HepG2 (cell line): ENCODE results near the gene ZNF618. TPM values are rescaled to one million over a fixed set of nuclear protein-coding genes. Genes with fewer than 3 reads are reported as not detected.

Experiments
- ATAC-seq: fragments of 200-7000 bp; cut with Tn5 transposase; 3 replicates; pipeline ENCODE4 v1.9.1; 2020; ENCODE audit warnings: mild to moderate bottlenecking, moderate library complexity
- BruUV-seq: library from RNA; stranded (reverse); fragments of 400-500 nt; replicated peaks from 2 replicates; lab custom pipeline; 2021; lab: Mats Ljungman, UMichigan
- CTCF ChIA-PET: fragments of 300-600 bp; formaldehyde crosslinking; extraction: SDS; loops from one replicate; lab custom pipeline; 2021; ENCODE audit warnings: low total read pairs, inconsistent platforms, low intra/inter-chr PET ratio; lab: Yijun Ruan, JAX
- POLR2A ChIA-PET: fragments of 350-600 bp; sonication (Branson Sonifier 250); formaldehyde crosslinking; loops from one replicate; lab custom pipeline; 2020; ENCODE audit warnings: antibody characterized with exemption, inconsistent platforms; lab: Yijun Ruan, JAX
- DNase-seq: peaks from one replicate; pipeline ENCODE4 v3.0.0-alpha.2; 2015; ENCODE audit warnings: low spot score
- FAIRE-seq: peaks from 3 replicates; lab custom pipeline; 2011; peaks lifted over from hg19 to GRCh38; lab: Jason Lieb, UNC
- H2AFZ ChIP-seq: one replicate; pipeline ENCODE4 v1.6.1; 2011; ENCODE audit warnings: low read length, inconsistent platforms
- H3K27ac ChIP-seq: fragments of 300-600 bp; 3 replicates; pipeline ENCODE4 v1.8.0; 2011; ENCODE audit warnings: mixed run types, mild to moderate bottlenecking, mixed read lengths, low read length, inconsistent platforms; ENCODE audit not compliant: insufficient read depth; ENCODE audit errors: extremely low read length
- H3K27me3 ChIP-seq, 2 experiments: fragments of 200-600 bp in 1 of 2; 2 replicates in 1 of 2; 3 replicates in 1 of 2; pipeline versions ENCODE4 v1.6.0 to v1.8.0; 2011; ENCODE audit warnings: low read length in 2 of 2, mild to moderate bottlenecking in 2 of 2, moderate library complexity in 2 of 2, inconsistent platforms in 1 of 2; ENCODE audit not compliant: insufficient read depth in 2 of 2, control insufficient read depth in 1 of 2
- H3K36me3 ChIP-seq, 2 experiments: fragments of 200-600 bp in 1 of 2; replicated peaks in 1 of 2; 2 replicates in 1 of 2; 3 replicates in 1 of 2; pipeline versions ENCODE4 v1.5.1 to v1.8.0; 2011; ENCODE audit warnings: low read length in 2 of 2, inconsistent platforms in 1 of 2; ENCODE audit not compliant: insufficient read depth in 2 of 2, control insufficient read depth in 1 of 2
- H3K4me1 ChIP-seq: 2 replicates; pipeline ENCODE4 v1.5.1; 2012; ENCODE audit warnings: low read length, inconsistent platforms; ENCODE audit not compliant: insufficient read depth
- H3K4me2 ChIP-seq: 2 replicates; pipeline ENCODE4 v1.6.0; 2011; ENCODE audit warnings: low read depth, low read length, inconsistent platforms
- H3K4me3 ChIP-seq, 3 experiments: fragments of 200-600 bp in 1 of 3; sonication (generic), shearing (Covaris generic) in 1 of 3; replicated peaks in 1 of 3; 2 replicates each; pipeline ENCODE4 v1.5.1; 2011 to 2016; ENCODE audit warnings: low read length in 3 of 3, inconsistent platforms in 2 of 3, low read depth in 2 of 3, mild to moderate bottlenecking in 2 of 3, control low read depth in 1 of 3, mixed read lengths in 1 of 3; ENCODE audit not compliant: insufficient read depth in 1 of 3
- H3K79me2 ChIP-seq: one replicate; pipeline ENCODE4 v1.6.1; 2011; ENCODE audit warnings: low read length, inconsistent platforms; ENCODE audit not compliant: insufficient read depth
- H3K9ac ChIP-seq: 2 replicates; pipeline ENCODE4 v1.6.0; 2011; ENCODE audit warnings: mild to moderate bottlenecking, low read depth, low read length, inconsistent platforms; ENCODE audit not compliant: insufficient read depth
- H3K9me3 ChIP-seq: 2 replicates; pipeline ENCODE4 v1.5.1; 2012; ENCODE audit warnings: mild to moderate bottlenecking, low read length
- H4K20me1 ChIP-seq: 2 replicates; pipeline ENCODE4 v1.6.0; 2011; ENCODE audit warnings: inconsistent platforms, mild to moderate bottlenecking, low read length, moderate library complexity; ENCODE audit not compliant: insufficient read depth
- ATF1 ChIP-seq: IDR thresholded peaks from 2 replicates; pipeline ENCODE4 v1.6.1; 2016; ENCODE audit warnings: mild to moderate bottlenecking, control low read depth
- EHMT2 ChIP-seq: fragments of 200-600 bp; sonication (generic); IDR thresholded peaks from 2 replicates; pipeline ENCODE4 v1.7.0; 2017; ENCODE audit warnings: antibody characterized with exemption, low read depth, low read length, borderline replicate concordance
- GATAD2A ChIP-seq: IDR thresholded peaks from 2 replicates; pipeline ENCODE4 v1.6.1; 2016
- RNF2 ChIP-seq: fragments of 450-650 bp; conservative IDR thresholded peaks from 2 replicates; pipeline ENCODE4 v1.6.1; 2016; ENCODE audit warnings: low read depth
- WIZ ChIP-seq: sonication (generic); formaldehyde crosslinking; IDR thresholded peaks from 2 replicates; pipeline ENCODE4 v1.5.1; 2020; ENCODE audit warnings: mild to moderate bottlenecking, missing genetic modification reagents
- ZBTB38 ChIP-seq: sonication (generic); formaldehyde crosslinking; IDR thresholded peaks from 2 replicates; pipeline ENCODE4 v1.5.1; 2020; ENCODE audit warnings: mild to moderate bottlenecking, missing genetic modification reagents
- ZMAT5 ChIP-seq: sonication (generic); formaldehyde crosslinking; IDR thresholded peaks from 2 replicates; pipeline ENCODE4 v1.5.0; 2020; ENCODE audit warnings: mild to moderate bottlenecking, low read depth, missing genetic modification reagents, borderline replicate concordance
- ZNF329 ChIP-seq: sonication (generic); formaldehyde crosslinking; IDR thresholded peaks from 2 replicates; pipeline ENCODE4 v1.9.0; 2021; ENCODE audit warnings: low read depth, mild to moderate bottlenecking, missing genetic modification reagents
- ZNF768 ChIP-seq: sonication (generic); formaldehyde crosslinking; IDR thresholded peaks from 2 replicates; pipeline ENCODE4 v1.4.0; 2020; ENCODE audit warnings: missing genetic modification reagents
- WGBS: methylation state at CpG from one replicate; pipeline ENCODE4 v1.1.6; 2017; ENCODE audit warnings: low lambda C conversion rate; 5-methylcytosine and 5-hydroxymethylcytosine counted together
- in situ Hi-C: cut with HindIII; loops from 2 replicates; pipeline ENCODE4 v1.10.0; 2017; ENCODE audit warnings: low pct_unique_long_range_greater_than_20kb; ENCODE audit not compliant: extremely low pct_ligation_motif_present
- intact Hi-C: fragments of 100-400 bp; cut with micrococcal nuclease; formaldehyde crosslinking; loops from one replicate; pipeline ENCODE4 v1.10.0; 2022; ENCODE audit not compliant: unreplicated experiment
- polyA plus RNA-seq, 8 experiments: library from polyadenylated mRNA; depleted of rRNA in 3 of 8; stranded (reverse) in 7 of 8; unstranded in 1 of 8; fragments of >200 nt; fragmentation: Illumina TruSeq in 4 of 8; extraction: Trizol in 4 of 8; gene quantifications; 2 replicates each; pipeline versions ENCODE4 v1.2.1 to v1.2.3, GENCODE V29; 2011 to 2016; ENCODE audit warnings: low read depth in 4 of 8, missing spikeins in 1 of 8, mixed read lengths in 1 of 8; ENCODE audit not compliant: insufficient read depth in 1 of 8
- total RNA-seq, 5 experiments: library from RNA; depleted of rRNA; stranded (reverse); fragments of >200 nt; fragmentation: Illumina TruSeq; extraction: Trizol; gene quantifications; 2 replicates each; pipeline ENCODE4 v1.2.3, GENCODE V29; 2016; ENCODE audit warnings: low read depth in 1 of 5

Gene ZNF618
- total and polyA plus RNA-seq, 2 of the 13 experiments (the other 11 are each of a cell fraction or from before 2014, with no cell fraction given), result 0.07 TPM

- Histone ChIP-seq H3K27ac (no peak overlapping the region), H3K79me2 (no peaks in the 10 kb centered on the region), H3K4me1 (no peaks in the 10 kb centered on the region), H3K9me3 (no peaks in the 10 kb centered on the region), H3K4me2 (no peak overlapping the region)
- ChIA-PET POLR2A (no interaction called here), CTCF (no interaction called here)
- ATAC-seq, result no peak
- intact Hi-C loops, result no loop called here
- peak; percentile 34; the same call in 1 of the 2 replicates for TF ChIP-seq ZNF768 (CRISPR knock-in tag)
- TF ChIP-seq ZNF329, result no peak
- TF ChIP-seq, all 625 proteins: peak for 1
- 44% methylated on average over 2 of the region's 2 CpGs for WGBS
- no TSS peak for BruUV-seq
- H3K4me3 ChIP-seq, result no peak overlapping the region
- no peak for FAIRE-seq
- no peaks in the 10 kb centered on the region for H3K36me3 ChIP-seq
- in situ Hi-C loops, result no loop called here
- H2AFZ ChIP-seq, result no peak overlapping the region
- H4K20me1 ChIP-seq, result no peaks in the 10 kb centered on the region
- no peak for DNase-seq
- no peak overlapping the region for H3K9ac ChIP-seq
- peaks cover 0 to 8% of the 10 kb centered on the region in 2 experiments; a peak in 2 of 5 replicates for H3K27me3 ChIP-seq
Observed at GRCh38 chr9:113951032-113951372, 74.9 kb downstream of the ZNF618 start.

- no peak overlapping the region for H3K4me3 ChIP-seq
- no peaks in the 10 kb centered on the region for H3K4me1 ChIP-seq
- no TSS peak for BruUV-seq
- in situ Hi-C loops (no loop called here), intact Hi-C loops (no loop called here)
- H3K9me3 ChIP-seq, result no peaks in the 10 kb centered on the region
- ChIA-PET POLR2A (no interaction called here), CTCF (no interaction called here)
- no peak overlapping the region for H3K9ac ChIP-seq
- ATAC-seq (no peak), FAIRE-seq (no peak), DNase-seq (no peak)
- H3K36me3 ChIP-seq, result no peaks in the 10 kb centered on the region
- no peaks in the 10 kb centered on the region for H3K79me2 ChIP-seq
- TF ChIP-seq ATF1 (CRISPR knock-in tag) (no peak), EHMT2 (no peak), ZMAT5 (no peak), ZBTB38 (CRISPR knock-in tag) (no peak), GATAD2A (no peak), RNF2 (no peak), WIZ (CRISPR knock-in tag) (no peak)
- H3K4me2 ChIP-seq, result no peak overlapping the region
- no peaks in the 10 kb centered on the region for H4K20me1 ChIP-seq
- H3K27me3 ChIP-seq, result peaks cover 0 to 5% of the 10 kb centered on the region in 2 experiments; a peak in 1 of 5 replicates
- no peak overlapping the region for H3K27ac ChIP-seq
- no peak overlapping the region for H2AFZ ChIP-seq
Observed at GRCh38 chr9:113952676-113953075, 76.6 kb downstream of the ZNF618 start.
